H9 (cell line): ENCODE measurements around the gene GRID1. TPM values are rescaled to one million over a fixed set of nuclear protein-coding genes. Genes with fewer than 3 reads are reported as not detected.

ENCODE experiments used
- DNase-seq: peaks from one replicate; pipeline ENCODE4 v3.0.0-alpha.2; 2017
- H2AFZ ChIP-seq: one replicate; pipeline ENCODE4 v1.6.1; 2013; ENCODE audit warnings: mild to moderate bottlenecking, low read length, control low read depth, moderate library complexity
- H2AK5ac ChIP-seq: 2 replicates; pipeline ENCODE4 v1.6.1; 2013; ENCODE audit warnings: low read length, control low read depth, mixed read lengths; ENCODE audit not compliant: insufficient read length
- H2BK120ac ChIP-seq: one replicate; pipeline ENCODE4 v1.6.1; 2013; ENCODE audit warnings: low read depth, mild to moderate bottlenecking, low read length, control low read depth, inconsistent platforms; ENCODE audit not compliant: poor library complexity, severe bottlenecking
- H2BK12ac ChIP-seq: 2 replicates; pipeline ENCODE4 v1.6.1; 2013; ENCODE audit warnings: low read length, control low read depth, mixed read lengths, low read depth; ENCODE audit not compliant: insufficient read length
- H2BK15ac ChIP-seq: 2 replicates; pipeline ENCODE4 v1.6.1; 2013; ENCODE audit warnings: low read depth, low read length, control low read depth
- H2BK20ac ChIP-seq: one replicate; pipeline ENCODE4 v1.6.1; 2013; ENCODE audit warnings: low read depth, mild to moderate bottlenecking, low read length, control low read depth, inconsistent platforms; ENCODE audit not compliant: poor library complexity, severe bottlenecking
- H2BK5ac ChIP-seq: 2 replicates; pipeline ENCODE4 v1.6.1; 2013; ENCODE audit warnings: low read length, control low read depth, mixed read lengths; ENCODE audit not compliant: insufficient read length
- H3K14ac ChIP-seq: 2 replicates; pipeline ENCODE4 v1.6.1; 2013; ENCODE audit warnings: low read length, control low read depth; ENCODE audit not compliant: insufficient read depth
- H3K18ac ChIP-seq: 2 replicates; pipeline ENCODE4 v1.6.1; 2013; ENCODE audit warnings: low read depth, mild to moderate bottlenecking, mixed read lengths, low read length, control low read depth; ENCODE audit not compliant: insufficient read length
- H3K23ac ChIP-seq: 2 replicates; pipeline ENCODE4 v1.6.1; 2013; ENCODE audit warnings: low read length, control low read depth, mixed read lengths, low read depth; ENCODE audit not compliant: insufficient read length
- H3K23me2 ChIP-seq: 2 replicates; pipeline ENCODE4 v1.6.1; 2013; ENCODE audit warnings: low read depth, mild to moderate bottlenecking, mixed read lengths, low read length, control low read depth; ENCODE audit not compliant: insufficient read length, poor library complexity, severe bottlenecking
- H3K27ac ChIP-seq: 2 replicates; pipeline ENCODE4 v1.5.1; 2013; ENCODE audit warnings: low read length, control low read depth, mixed read lengths, low read depth; ENCODE audit not compliant: insufficient read length
- H3K27me3 ChIP-seq: 2 replicates; pipeline ENCODE4 v1.6.1; 2013; ENCODE audit warnings: low read length, control low read depth, inconsistent platforms; ENCODE audit not compliant: insufficient read depth
- H3K4ac ChIP-seq: 2 replicates; pipeline ENCODE4 v1.6.1; 2013; ENCODE audit warnings: low read depth, mild to moderate bottlenecking, control low read depth, inconsistent platforms, low read length, moderate library complexity
- H3K4me1 ChIP-seq: 2 replicates; pipeline ENCODE4 v1.6.1; 2013; ENCODE audit warnings: low read length, control low read depth, inconsistent platforms; ENCODE audit not compliant: insufficient read depth
- H3K4me2 ChIP-seq: 2 replicates; pipeline ENCODE4 v1.6.1; 2013; ENCODE audit warnings: low read length, control low read depth, mixed read lengths; ENCODE audit not compliant: insufficient read length, insufficient read depth
- H3K56ac ChIP-seq: 2 replicates; pipeline ENCODE4 v1.6.1; 2013; ENCODE audit warnings: low read depth, mild to moderate bottlenecking, mixed read lengths, low read length, control low read depth; ENCODE audit not compliant: insufficient read length
- H3K79me1 ChIP-seq: 2 replicates; pipeline ENCODE4 v1.6.1; 2013; ENCODE audit warnings: low read depth, mild to moderate bottlenecking, moderate library complexity, low read length, control low read depth, inconsistent platforms; ENCODE audit not compliant: insufficient read depth, poor library complexity, severe bottlenecking
- H3K79me2 ChIP-seq: 2 replicates; pipeline ENCODE4 v1.6.1; 2013; ENCODE audit warnings: low read length, control low read depth, inconsistent platforms; ENCODE audit not compliant: insufficient read depth
- H3K9ac ChIP-seq: 2 replicates; pipeline ENCODE4 v1.6.1; 2013; ENCODE audit warnings: low read length, control low read depth, mixed read lengths; ENCODE audit not compliant: insufficient read length; ENCODE audit errors: extremely low read depth
- H3K9me3 ChIP-seq: one replicate; pipeline ENCODE4 v1.6.1; 2013; ENCODE audit warnings: low read depth, low read length, inconsistent platforms; ENCODE audit not compliant: control insufficient read depth
- H3T11ph ChIP-seq: one replicate; pipeline ENCODE4 v1.6.1; 2013; ENCODE audit warnings: mild to moderate bottlenecking, low read length, control low read depth, inconsistent platforms
- H4K20me1 ChIP-seq: one replicate; pipeline ENCODE4 v1.6.1; 2013; ENCODE audit not compliant: control insufficient read depth, insufficient read length, insufficient read depth
- H4K5ac ChIP-seq: 2 replicates; pipeline ENCODE4 v1.6.1; 2013; ENCODE audit warnings: low read depth, mild to moderate bottlenecking, mixed read lengths, low read length, control low read depth; ENCODE audit not compliant: insufficient read length
- H4K8ac ChIP-seq: replicated peaks from 2 replicates; pipeline ENCODE4 v1.6.1; 2013; ENCODE audit warnings: low read length, control low read depth, mixed read lengths, low read depth; ENCODE audit not compliant: insufficient read length
- H4K91ac ChIP-seq: 2 replicates; pipeline ENCODE4 v1.6.1; 2013; ENCODE audit warnings: low read depth, mild to moderate bottlenecking, moderate library complexity, mixed read lengths, low read length, control low read depth; ENCODE audit not compliant: insufficient read length
- H3K27ac Mint-ChIP-seq, 3 experiments: 2 replicates in 2 of 3; 3 replicates in 1 of 3; pipeline ENCODE4 v1.8.0; 2020 to 2021; ENCODE audit warnings: mixed read lengths in 3 of 3, mild to moderate bottlenecking in 1 of 3, moderate library complexity in 1 of 3
- H3K27me3 Mint-ChIP-seq: 2 replicates; pipeline ENCODE4 v1.8.0; 2021; ENCODE audit warnings: low read depth, mild to moderate bottlenecking, moderate library complexity, mixed read lengths
- H3K36me3 Mint-ChIP-seq, 3 experiments: 2 replicates in 2 of 3; 3 replicates in 1 of 3; pipeline ENCODE4 v1.8.0; 2020 to 2021; ENCODE audit warnings: low read depth in 3 of 3, mixed read lengths in 3 of 3; ENCODE audit not compliant: insufficient read depth in 1 of 3
- H3K4me1 Mint-ChIP-seq, 2 experiments: 2 replicates each; pipeline ENCODE4 v1.8.0; 2020; ENCODE audit warnings: mixed read lengths in 2 of 2
- H3K4me3 Mint-ChIP-seq, 2 experiments: 2 replicates in 1 of 2; 3 replicates in 1 of 2; pipeline ENCODE4 v1.8.0; 2020 to 2021; ENCODE audit warnings: mild to moderate bottlenecking in 2 of 2, mixed read lengths in 2 of 2, moderate library complexity in 1 of 2
- H3K9me3 Mint-ChIP-seq, 2 experiments: 2 replicates in 1 of 2; 3 replicates in 1 of 2; pipeline ENCODE4 v1.8.0; 2020; ENCODE audit warnings: mild to moderate bottlenecking in 2 of 2, mixed read lengths in 2 of 2, moderate library complexity in 1 of 2
- WGBS: extraction: QIAGEN DNeasy Blood & Tissue Kit; methylation state at CpG from one replicate; pipeline ENCODE4 v1.1.7; 2013; ENCODE audit warnings: missing lambda C conversion rate, low lambda C conversion rate, mixed read lengths; ENCODE audit not compliant: insufficient read length; ENCODE audit errors: extremely low coverage; 5-methylcytosine and 5-hydroxymethylcytosine counted together
- total RNA-seq: library from RNA; stranded (reverse); gene quantifications from 2 replicates; pipeline ENCODE4 v1.2.1, GENCODE V29; 2021
- TF ChIP-seq, protein P1 (sequence below): fragments of 200-600 bp; sonication (generic); conservative IDR thresholded peaks from 3 replicates; pipeline ENCODE4 v1.8.0; 2021; ENCODE audit warnings: antibody characterized with exemption, mild to moderate bottlenecking

Gene GRID1
- total RNA-seq, 1 experiment from 2014 or later = 0.35 TPM

DNA sequence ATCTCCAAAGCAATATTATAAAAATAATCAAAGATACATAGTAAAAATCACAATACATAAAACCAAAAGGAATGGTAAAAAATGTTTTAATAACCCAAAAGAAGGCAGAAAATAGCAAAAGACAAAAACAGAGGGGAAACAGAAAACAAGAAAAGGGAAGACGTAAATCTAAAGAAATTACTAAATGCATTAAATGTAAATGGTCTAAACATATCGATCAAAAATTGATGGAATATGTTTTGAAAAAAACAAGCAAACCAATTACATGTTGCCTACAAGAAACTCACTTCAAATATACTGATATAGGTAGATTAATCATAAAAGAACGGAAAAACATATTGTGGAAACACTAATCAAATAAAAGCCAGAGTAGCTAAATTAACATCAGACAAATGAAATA, 369.1 kb downstream of the GRID1 start:
- H3K4me1 Mint-ChIP-seq = no peaks in the 10 kb centered on the region
- no peak overlapping the region for H3K4ac ChIP-seq
- no peak overlapping the region for H3K18ac ChIP-seq
- H2BK20ac ChIP-seq = no peak overlapping the region
- peaks cover 0 to 10% (median 0%) of the 10 kb centered on the region in 3 experiments; a peak in 2 of 7 replicates for H3K36me3 Mint-ChIP-seq
- H3K27me3 Mint-ChIP-seq = peaks cover 2% of the 10 kb centered on the region
- H3K23ac ChIP-seq = no peak overlapping the region
- H3K56ac ChIP-seq = no peak overlapping the region
- no peak overlapping the region for H3T11ph ChIP-seq
- H3K79me1 ChIP-seq = no peaks in the 10 kb centered on the region
- H2BK15ac ChIP-seq = no peak overlapping the region
- H3K9me3 ChIP-seq = no peaks in the 10 kb centered on the region
- H4K8ac ChIP-seq = no peak overlapping the region
- no peak overlapping the region for H2BK12ac ChIP-seq
- H3K79me2 ChIP-seq = no peaks in the 10 kb centered on the region
- H3K4me2 ChIP-seq = no peak overlapping the region
- no peak overlapping the region for H4K5ac ChIP-seq
- H3K27ac Mint-ChIP-seq = no peak overlapping the region
- no peak overlapping the region for H2BK120ac ChIP-seq
- peaks cover 4 to 9% of the 10 kb centered on the region in 2 experiments; a peak in 3 of 5 replicates for H3K9me3 Mint-ChIP-seq
- no CpG with 5 or more reads among the region's 3 CpGs for WGBS
- no peak overlapping the region for H3K4me3 Mint-ChIP-seq
- no peak for DNase-seq
- TF ChIP-seq, protein P1, sequence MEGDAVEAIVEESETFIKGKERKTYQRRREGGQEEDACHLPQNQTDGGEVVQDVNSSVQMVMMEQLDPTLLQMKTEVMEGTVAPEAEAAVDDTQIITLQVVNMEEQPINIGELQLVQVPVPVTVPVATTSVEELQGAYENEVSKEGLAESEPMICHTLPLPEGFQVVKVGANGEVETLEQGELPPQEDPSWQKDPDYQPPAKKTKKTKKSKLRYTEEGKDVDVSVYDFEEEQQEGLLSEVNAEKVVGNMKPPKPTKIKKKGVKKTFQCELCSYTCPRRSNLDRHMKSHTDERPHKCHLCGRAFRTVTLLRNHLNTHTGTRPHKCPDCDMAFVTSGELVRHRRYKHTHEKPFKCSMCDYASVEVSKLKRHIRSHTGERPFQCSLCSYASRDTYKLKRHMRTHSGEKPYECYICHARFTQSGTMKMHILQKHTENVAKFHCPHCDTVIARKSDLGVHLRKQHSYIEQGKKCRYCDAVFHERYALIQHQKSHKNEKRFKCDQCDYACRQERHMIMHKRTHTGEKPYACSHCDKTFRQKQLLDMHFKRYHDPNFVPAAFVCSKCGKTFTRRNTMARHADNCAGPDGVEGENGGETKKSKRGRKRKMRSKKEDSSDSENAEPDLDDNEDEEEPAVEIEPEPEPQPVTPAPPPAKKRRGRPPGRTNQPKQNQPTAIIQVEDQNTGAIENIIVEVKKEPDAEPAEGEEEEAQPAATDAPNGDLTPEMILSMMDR = no peak
- H3K9ac ChIP-seq = no peak overlapping the region
- no peaks in the 10 kb centered on the region for H3K27me3 ChIP-seq
- H3K4me1 ChIP-seq = no peaks in the 10 kb centered on the region
- no peak overlapping the region for H2AFZ ChIP-seq
- no peaks in the 10 kb centered on the region for H3K23me2 ChIP-seq
- H2BK5ac ChIP-seq = no peak overlapping the region
- H4K20me1 ChIP-seq = no peaks in the 10 kb centered on the region
- no peak overlapping the region for H2AK5ac ChIP-seq
- H3K14ac ChIP-seq = no peak overlapping the region
- no peak overlapping the region for H4K91ac ChIP-seq
- no peak overlapping the region for H3K27ac ChIP-seq
